AG04449 (cell line): ENCODE measurements around the gene SRP9.

Source experiments
- CTCF ChIA-PET: fragments of 350-600 bp; formaldehyde crosslinking; extraction: SDS; loops from one replicate; lab custom pipeline; 2021; ENCODE audit warnings: antibody characterized with exemption; lab: Yijun Ruan, JAX
- POLR2A ChIA-PET: fragments of 400-600, 350-600 bp; formaldehyde crosslinking; extraction: SDS; loops from one replicate; lab custom pipeline; 2020; ENCODE audit warnings: antibody characterized with exemption, inconsistent platforms; lab: Yijun Ruan, JAX
- DNase-seq: peaks from one replicate; pipeline ENCODE4 v3.0.0-alpha.2; 2010; ENCODE audit warnings: low read depth, low spot score
- H3K4me3 ChIP-seq: 2 replicates; pipeline ENCODE4 v1.5.1; 2011; ENCODE audit warnings: low read depth, mild to moderate bottlenecking, control low read depth, low read length
- TF ChIP-seq, protein P1 (sequence below): IDR thresholded peaks from one replicate; pipeline ENCODE4 v1.5.1; 2011; ENCODE audit warnings: mild to moderate bottlenecking, moderate library complexity, low read length, control low read depth, inconsistent platforms; ENCODE audit not compliant: insufficient read depth; ENCODE audit errors: missing control alignments

SRP9 gene

DNA sequence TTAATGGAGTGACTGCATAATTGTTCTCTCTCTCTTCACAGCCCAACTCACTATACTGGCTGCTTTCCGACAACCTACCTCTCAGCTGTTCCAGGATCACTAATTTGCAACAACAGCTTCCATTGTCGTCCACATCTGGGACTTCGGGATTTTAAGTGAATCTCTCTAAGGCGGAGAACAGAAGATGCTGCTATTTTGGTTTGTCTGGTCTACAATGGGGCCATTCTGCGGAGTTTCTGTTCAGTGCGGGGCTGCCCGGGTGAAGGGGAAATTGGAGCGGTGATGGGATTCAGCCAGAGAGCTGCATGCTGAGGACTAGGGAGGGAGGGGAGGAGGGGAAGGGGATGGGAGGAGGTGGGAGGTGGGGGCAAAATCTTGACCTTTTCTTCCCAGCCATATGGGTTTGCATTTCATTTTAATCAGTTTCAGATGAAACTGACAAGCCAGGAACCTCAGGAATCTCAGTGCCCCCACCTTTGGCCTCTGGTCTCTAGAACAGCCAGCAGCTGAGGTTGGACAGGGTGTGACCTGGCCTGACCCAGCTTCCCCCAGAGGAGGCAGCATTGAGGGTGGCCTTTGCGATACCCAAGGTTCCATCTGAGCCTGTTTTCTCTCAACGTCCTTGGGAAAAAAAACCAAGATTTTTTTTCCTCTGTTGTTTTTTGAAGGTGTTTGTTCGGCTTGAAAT is 6.9 kb upstream of the SRP9 start:
- CTCF ChIA-PET = interaction anchor here (1.0 to 15.3 kb wide), 12 partner anchors 8 to 291 kb away, joined by 3 to 332 read pairs (median 11); no protein-coding TSS in a partner anchor

DNA sequence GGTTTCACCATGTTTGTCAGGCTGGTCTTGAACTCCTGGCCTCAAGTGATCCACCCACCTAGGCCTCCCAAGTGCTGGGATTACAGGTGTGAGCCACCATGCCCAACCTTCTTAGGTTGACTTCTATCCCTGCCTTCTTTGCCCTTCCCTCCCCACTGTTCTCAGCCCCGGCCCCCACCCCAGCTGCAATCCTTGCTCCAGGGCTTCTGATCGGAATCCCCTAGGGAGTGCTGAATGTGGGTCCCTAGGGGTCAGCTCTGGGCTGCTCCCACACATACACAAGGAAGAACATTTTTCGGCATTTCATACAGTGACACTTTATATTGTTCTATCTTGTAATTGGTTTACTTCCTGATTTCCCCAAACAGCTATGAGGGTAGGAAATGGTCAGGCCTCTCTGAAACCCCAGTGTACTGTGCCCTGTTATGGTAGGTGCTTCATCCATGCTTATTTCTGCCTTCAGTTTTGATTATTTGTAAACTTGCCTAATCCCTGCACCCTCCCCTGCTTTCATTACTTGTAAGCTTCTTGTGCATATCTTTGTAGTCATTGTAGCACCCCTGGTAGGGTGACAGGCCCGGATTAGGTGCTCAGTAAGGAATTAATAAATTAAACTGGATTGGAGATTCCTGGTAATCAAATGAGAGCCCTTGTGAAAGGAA is 5.8 kb upstream of the SRP9 start:
- ChIA-PET CTCF (interaction anchor here (0.7 to 15.3 kb wide), 58 partner anchors 9 to 311 kb away, joined by 3 to 332 read pairs (median 5); partner anchors contain the start of gene ENAH), POLR2A (interaction anchor here (0.7 to 2.3 kb wide), 3 partner anchors 114 to 289 kb away, joined by 3 to 13 read pairs (median 3); partner anchors contain the start of gene ENAH)
- TF ChIP-seq, protein P1, sequence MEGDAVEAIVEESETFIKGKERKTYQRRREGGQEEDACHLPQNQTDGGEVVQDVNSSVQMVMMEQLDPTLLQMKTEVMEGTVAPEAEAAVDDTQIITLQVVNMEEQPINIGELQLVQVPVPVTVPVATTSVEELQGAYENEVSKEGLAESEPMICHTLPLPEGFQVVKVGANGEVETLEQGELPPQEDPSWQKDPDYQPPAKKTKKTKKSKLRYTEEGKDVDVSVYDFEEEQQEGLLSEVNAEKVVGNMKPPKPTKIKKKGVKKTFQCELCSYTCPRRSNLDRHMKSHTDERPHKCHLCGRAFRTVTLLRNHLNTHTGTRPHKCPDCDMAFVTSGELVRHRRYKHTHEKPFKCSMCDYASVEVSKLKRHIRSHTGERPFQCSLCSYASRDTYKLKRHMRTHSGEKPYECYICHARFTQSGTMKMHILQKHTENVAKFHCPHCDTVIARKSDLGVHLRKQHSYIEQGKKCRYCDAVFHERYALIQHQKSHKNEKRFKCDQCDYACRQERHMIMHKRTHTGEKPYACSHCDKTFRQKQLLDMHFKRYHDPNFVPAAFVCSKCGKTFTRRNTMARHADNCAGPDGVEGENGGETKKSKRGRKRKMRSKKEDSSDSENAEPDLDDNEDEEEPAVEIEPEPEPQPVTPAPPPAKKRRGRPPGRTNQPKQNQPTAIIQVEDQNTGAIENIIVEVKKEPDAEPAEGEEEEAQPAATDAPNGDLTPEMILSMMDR = no peak
- DNase-seq = no peak
- no peak overlapping the region for H3K4me3 ChIP-seq

More for the DNA sequence above, 6.9 kb upstream of the SRP9 start:
- POLR2A ChIA-PET = interaction anchor here (0.6 kb wide), 1 partner anchor 39 kb away, joined by 3 read pairs; no protein-coding TSS in a partner anchor
- TF ChIP-seq, protein P1 = no peak
- DNase-seq = no peak
- no peak overlapping the region for H3K4me3 ChIP-seq

DNA sequence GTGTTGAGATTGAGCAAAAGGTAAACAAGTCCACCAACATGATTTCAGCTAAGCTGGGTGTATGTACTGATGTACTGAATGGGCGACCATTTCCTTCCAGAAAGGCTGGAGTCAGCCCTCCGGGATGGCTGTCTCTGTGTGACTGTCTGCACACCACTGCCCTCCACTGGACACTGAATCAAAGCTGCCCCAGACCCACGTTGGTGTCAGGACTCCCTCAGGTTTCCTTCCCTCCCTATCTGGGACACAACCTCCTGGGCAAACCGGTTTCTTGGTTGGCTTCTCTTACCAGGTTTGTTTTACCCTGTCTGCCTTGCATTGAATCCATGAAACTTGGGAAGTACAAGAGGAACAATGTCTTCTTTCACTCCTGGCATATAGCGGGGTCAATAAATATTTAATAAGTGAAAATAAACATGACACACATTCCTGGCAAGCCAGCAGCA is 5.3 kb upstream of the SRP9 start:
- POLR2A ChIA-PET = interaction anchor here (1.2 to 2.3 kb wide), 2 partner anchors 118 to 124 kb away, joined by 3 to 13 read pairs; partner anchors contain the start of gene ENAH
- TF ChIP-seq, protein P1 = peak; percentile 90
- DNase-seq = no peak

DNA sequence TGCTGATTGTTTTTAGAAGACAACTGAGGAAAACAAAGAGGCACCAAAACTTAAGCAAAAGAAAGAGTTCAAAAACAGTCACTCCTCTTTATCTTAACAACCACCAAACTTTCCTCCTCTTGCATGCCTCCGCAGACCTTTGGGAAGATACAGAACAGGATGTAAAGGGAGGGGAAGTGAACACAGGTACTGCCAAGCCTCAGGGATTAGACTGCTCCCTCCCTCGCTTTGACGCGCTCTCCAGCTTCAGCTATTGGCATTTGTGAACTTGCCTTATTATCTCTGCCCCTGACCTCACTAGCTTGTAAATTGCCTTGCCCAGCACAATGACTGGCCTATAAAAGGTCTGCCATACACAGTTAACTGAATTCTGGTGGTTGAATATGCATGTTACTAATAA is 4.8 kb upstream of the SRP9 start:
- H3K4me3 ChIP-seq = no peak overlapping the region
- ChIA-PET POLR2A (interaction anchor here (1.2 to 2.3 kb wide), 2 partner anchors 119 to 124 kb away, joined by 3 to 13 read pairs; partner anchors contain the start of gene ENAH), CTCF (interaction anchor here (0.6 to 15.3 kb wide), 70 partner anchors 10 to 335 kb away, joined by 3 to 332 read pairs (median 4); partner anchors contain the start of genes ENAH and TMEM63A)
- TF ChIP-seq, protein P1 = no peak
- no peak for DNase-seq

More for the DNA sequence above, 5.3 kb upstream of the SRP9 start:
- H3K4me3 ChIP-seq = no peak overlapping the region
- CTCF ChIA-PET = interaction anchor here (0.6 to 15.3 kb wide), 79 partner anchors 10 to 334 kb away, joined by 3 to 332 read pairs (median 4); partner anchors contain the start of genes ENAH and TMEM63A

DNA sequence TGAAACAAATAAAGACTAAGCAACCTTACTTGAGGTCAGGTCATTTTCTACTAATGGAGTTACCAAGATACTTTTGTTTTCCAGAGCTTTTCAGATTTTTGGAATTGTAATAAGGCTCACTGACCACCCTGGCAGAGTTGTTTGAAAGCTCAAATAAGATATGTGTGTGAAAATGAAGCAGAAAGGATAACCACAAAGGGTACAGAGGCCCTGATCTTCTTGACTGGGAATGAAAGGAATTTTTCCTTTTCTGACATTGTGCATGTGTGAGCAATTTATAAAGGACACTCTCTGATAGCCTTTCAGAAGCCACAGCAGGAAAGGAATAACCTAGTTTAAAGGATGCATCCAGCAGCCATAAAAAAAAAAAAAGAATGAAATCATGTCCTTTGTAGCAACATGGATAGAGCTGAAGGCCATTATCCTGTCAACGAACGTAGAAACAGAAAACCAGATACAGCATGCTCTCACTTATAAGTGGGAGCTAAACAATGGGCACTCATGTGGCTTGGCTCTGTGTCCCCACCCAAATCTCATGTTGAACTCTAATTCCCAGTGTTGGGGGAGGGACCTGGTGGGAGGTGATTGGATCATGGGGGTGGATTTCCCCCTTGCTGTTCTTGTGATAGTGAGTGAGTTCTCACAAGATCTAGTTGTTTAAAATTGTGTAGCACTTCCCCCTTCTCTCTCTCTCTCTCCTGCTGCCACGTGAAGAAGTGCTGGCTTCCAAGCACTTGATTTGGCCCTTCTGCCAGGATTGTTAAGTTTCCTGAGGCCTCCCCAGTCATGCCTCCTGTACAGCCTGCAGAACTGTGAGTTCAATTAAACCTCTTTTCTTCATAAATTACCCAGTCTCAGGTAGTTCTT is 3.1 kb upstream of the SRP9 start:
- ChIA-PET POLR2A (no interaction called here), CTCF (interaction anchor here (0.9 to 15.3 kb wide), 17 partner anchors 11 to 304 kb away, joined by 3 to 332 read pairs (median 5); partner anchors contain the start of gene ENAH)
- no peak overlapping the region for H3K4me3 ChIP-seq
- TF ChIP-seq, protein P1 = no peak
- DNase-seq = no peak
